22Rv1 (cell line): ENCODE data around the gene KLK2.

Experiments used
- ZFX ChIP-seq: fragments of 450-650 bp; IDR thresholded peaks from 2 replicates; pipeline ENCODE4 v1.6.1; 2017; ENCODE audit warnings: antibody characterized with exemption, borderline replicate concordance
- TF ChIP-seq, protein P1 (sequence below): fragments of 450-650 bp; IDR thresholded peaks from 2 replicates; pipeline ENCODE4 v1.5.1; 2017; ENCODE audit warnings: mild to moderate bottlenecking

DNA sequence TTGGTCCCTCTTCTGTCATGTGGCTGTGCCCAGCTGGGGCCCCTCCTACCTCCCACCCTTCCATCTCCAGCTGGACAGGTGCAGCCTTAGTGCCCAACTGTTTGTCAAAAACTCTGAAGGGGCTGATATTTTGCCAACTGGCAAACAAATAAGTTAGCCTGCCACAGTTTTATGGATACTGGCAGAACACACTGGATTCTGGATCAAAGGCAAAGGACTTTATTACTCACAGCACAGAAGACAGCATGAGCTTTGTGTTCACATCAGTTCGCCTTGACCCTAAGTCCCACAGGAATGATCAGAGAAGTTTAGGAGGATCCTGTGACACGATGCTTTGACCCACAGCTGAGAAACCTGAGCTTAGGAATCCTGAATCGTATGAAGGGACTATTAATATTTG, 16.4 kb downstream of the KLK2 start:
- TF ChIP-seq, protein P1, sequence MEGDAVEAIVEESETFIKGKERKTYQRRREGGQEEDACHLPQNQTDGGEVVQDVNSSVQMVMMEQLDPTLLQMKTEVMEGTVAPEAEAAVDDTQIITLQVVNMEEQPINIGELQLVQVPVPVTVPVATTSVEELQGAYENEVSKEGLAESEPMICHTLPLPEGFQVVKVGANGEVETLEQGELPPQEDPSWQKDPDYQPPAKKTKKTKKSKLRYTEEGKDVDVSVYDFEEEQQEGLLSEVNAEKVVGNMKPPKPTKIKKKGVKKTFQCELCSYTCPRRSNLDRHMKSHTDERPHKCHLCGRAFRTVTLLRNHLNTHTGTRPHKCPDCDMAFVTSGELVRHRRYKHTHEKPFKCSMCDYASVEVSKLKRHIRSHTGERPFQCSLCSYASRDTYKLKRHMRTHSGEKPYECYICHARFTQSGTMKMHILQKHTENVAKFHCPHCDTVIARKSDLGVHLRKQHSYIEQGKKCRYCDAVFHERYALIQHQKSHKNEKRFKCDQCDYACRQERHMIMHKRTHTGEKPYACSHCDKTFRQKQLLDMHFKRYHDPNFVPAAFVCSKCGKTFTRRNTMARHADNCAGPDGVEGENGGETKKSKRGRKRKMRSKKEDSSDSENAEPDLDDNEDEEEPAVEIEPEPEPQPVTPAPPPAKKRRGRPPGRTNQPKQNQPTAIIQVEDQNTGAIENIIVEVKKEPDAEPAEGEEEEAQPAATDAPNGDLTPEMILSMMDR = no peak
- TF ChIP-seq ZFX = no peak
